Measurements from ENCODE around the gene HOXC4. TPM values are rescaled to one million over a fixed set of nuclear protein-coding genes. Genes with fewer than 3 reads are reported as not detected.

The HOXC4 gene
- total RNA-seq, 2 donors from 2014 or later = not detected

DNA sequence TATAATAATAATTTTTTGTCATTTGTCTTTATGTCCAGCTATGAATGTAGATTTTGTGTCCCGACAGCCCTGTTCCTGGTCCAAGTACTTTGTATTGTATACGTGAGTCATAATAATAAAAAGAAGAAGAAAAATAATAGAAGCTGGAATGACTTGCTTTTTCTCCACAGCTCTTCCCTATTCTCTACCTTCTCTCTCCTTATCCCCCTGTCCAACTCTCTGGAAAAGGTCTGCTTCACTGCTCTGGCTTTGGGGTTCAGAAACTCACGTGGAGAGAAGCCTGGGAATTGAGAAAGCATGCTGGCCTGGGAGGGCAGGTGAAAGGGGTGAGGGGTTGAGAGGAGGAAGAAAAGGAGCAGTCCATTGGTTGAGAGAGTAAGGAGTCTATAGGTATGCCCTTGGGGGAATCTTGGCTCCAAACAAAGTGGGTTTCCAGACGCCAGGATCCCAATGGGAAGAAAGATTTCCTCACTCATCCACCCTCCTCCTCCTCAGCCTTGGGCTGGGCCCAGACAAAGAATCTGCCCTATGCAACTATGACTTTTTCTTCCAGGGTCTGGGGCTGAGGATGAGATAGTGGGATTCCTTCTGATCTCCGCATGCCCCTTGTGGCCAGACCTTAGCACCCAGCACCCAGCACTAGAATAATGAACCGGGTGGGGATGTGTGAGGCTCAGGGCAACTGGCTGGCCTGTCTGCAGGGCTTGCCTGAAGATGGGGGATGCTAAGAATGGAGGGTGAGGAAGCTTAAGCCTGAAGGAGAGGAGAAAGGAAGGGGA is 40.8 kb upstream of the HOXC4 start:
- Histone ChIP-seq H3K27ac (no peak overlapping the region), H3K9ac (ENCODE audit: low read depth in 2 of 2, low read length in 2 of 2) (no peak overlapping the region), H3K4me1 (no peaks in the 10 kb centered on the region), H3K27me3 (peaks cover 92% of the 10 kb centered on the region), H3K36me3 (no peaks in the 10 kb centered on the region), H3K4me3 (no peak overlapping the region), H3K9me3 (no peaks in the 10 kb centered on the region)
- DNase-seq = no peak
- TF ChIP-seq, protein P1, sequence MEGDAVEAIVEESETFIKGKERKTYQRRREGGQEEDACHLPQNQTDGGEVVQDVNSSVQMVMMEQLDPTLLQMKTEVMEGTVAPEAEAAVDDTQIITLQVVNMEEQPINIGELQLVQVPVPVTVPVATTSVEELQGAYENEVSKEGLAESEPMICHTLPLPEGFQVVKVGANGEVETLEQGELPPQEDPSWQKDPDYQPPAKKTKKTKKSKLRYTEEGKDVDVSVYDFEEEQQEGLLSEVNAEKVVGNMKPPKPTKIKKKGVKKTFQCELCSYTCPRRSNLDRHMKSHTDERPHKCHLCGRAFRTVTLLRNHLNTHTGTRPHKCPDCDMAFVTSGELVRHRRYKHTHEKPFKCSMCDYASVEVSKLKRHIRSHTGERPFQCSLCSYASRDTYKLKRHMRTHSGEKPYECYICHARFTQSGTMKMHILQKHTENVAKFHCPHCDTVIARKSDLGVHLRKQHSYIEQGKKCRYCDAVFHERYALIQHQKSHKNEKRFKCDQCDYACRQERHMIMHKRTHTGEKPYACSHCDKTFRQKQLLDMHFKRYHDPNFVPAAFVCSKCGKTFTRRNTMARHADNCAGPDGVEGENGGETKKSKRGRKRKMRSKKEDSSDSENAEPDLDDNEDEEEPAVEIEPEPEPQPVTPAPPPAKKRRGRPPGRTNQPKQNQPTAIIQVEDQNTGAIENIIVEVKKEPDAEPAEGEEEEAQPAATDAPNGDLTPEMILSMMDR (IDR thresholded peaks at IDR 0.05) = no peak
- intact Hi-C loops (cut with DNase I) = no loop called here

DNA sequence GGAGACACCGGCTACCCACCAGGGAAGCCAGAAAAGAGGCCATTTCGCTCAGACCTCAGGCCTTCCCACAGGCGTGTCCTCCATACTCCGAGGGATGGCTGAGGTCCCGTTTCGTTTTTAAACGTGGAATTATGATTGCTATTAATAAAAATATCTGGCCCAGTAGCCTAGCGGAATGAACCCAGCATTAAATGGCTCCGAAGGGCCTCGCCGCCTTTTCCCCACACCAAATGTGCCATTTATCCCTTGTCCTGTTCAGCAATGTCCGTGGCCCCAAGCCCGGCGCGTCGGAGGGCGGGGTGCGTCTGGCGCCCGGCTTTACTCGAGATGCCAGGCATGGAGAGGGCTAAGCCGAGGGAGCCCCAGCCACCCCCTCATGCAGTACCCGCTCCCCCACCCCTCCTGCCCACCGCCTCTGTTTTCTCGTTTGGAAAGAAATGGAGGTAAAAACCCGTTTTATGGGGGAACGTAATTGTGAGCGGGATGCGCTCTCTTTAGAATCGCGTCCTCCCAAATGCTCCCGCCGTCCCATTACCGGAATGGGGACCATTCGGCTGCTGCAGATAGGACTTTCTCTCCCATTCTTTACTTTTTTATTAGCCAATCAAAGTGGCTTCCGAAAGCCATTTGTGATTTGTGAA is 39.1 kb upstream of the HOXC4 start:
- H3K36me3 ChIP-seq = no peaks in the 10 kb centered on the region
- no peak overlapping the region for H3K4me3 ChIP-seq
- TF ChIP-seq, protein P1 (IDR thresholded peaks at IDR 0.05) = no peak
- peaks cover 6% of the 10 kb centered on the region for H3K4me1 ChIP-seq
- H3K27ac ChIP-seq = no peak overlapping the region
- no peaks in the 10 kb centered on the region for H3K9me3 ChIP-seq
- no peak overlapping the region for H3K9ac ChIP-seq (ENCODE audit: low read depth in 2 of 2, low read length in 2 of 2)
- DNase-seq = no peak
- H3K27me3 ChIP-seq = peaks cover 95% of the 10 kb centered on the region
- intact Hi-C loops (cut with DNase I) = no loop called here

DNA sequence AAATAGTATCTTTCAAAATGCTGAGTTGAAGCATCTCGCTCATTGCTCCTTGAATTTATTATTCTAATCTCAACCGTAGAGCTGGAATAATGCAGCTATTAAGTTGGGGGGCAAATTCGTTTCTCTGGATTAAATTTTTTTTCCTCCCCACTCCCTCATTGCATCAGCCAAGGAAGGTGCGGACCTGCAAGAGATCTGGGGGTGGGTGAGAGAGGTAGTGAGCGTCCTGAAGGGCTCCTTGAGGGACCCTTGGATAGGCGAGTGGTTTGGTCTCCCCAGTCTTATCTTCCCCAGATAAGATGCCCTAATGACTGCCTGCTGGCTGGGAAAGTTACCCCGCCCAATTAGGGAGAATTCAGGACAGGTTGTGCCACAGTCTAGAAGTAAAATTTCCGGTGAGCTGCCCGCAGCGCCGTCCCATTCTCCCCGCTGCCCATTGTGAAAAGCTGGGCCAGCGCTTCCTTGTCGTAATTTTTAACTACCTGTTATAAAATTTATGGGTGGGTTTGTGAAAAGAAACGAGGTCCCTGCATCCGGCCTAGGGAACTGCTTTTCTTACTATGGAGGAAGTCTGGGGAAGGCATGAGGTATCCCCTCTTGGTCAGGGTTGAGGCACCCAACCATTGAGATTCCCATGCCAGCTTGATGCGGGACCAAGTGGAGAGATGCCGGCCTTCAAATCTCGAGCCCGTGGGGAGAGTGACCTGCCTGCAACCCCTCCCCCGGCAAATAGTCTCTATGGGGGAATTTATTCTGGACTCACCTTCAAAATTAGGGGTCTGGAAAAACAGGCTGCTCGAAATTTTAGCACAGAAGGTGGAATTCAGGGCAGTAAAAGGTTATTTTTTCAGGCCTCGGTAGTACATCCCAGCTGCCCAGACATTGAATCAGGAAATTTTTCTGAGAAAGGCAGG is 38.4 kb upstream of the HOXC4 start:
- H3K9me3 ChIP-seq = no peaks in the 10 kb centered on the region
- DNase-seq = no peak

DNA sequence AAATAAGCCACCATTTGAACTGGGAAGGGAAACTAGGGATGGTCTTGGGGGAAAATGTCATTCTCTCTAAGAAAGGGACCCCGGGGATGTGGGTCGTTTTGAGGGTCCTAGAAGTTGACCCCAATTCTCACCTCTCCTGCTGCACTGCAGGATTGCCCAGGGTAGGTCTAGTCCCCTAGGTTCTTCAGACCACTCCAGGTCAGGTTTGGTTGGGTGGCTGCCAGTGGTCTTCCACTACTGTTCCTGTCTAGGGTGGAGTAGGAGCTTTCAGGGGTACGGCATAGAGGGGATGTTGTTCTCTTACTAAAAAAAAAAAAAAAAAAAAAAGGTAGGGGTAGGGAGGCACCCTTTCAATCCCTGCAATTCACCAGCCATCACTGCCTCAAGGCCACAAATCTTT is 37.6 kb upstream of the HOXC4 start:
- Histone ChIP-seq H3K27me3 (peaks cover 96% of the 10 kb centered on the region), H3K27ac (no peak overlapping the region), H3K36me3 (no peaks in the 10 kb centered on the region), H3K9me3 (no peaks in the 10 kb centered on the region), H3K4me3 (no peak overlapping the region), H3K9ac (ENCODE audit: low read depth in 2 of 2, low read length in 2 of 2) (no peak overlapping the region), H3K4me1 (peaks cover 6% of the 10 kb centered on the region)
- intact Hi-C loops (cut with DNase I) = no loop called here
- TF ChIP-seq, protein P1 (IDR thresholded peaks at IDR 0.05) = no peak
- DNase-seq = no peak

More for the DNA sequence above, 38.4 kb upstream of the HOXC4 start:
- H3K27ac ChIP-seq = no peak overlapping the region
- peaks cover 6% of the 10 kb centered on the region for H3K4me1 ChIP-seq
- no peaks in the 10 kb centered on the region for H3K36me3 ChIP-seq
- peaks cover 95% of the 10 kb centered on the region for H3K27me3 ChIP-seq
- no peak overlapping the region for H3K4me3 ChIP-seq
- no peak overlapping the region for H3K9ac ChIP-seq (ENCODE audit: low read depth in 2 of 2, low read length in 2 of 2)
- intact Hi-C loops (cut with DNase I) = no loop called here
- TF ChIP-seq, protein P1 (IDR thresholded peaks at IDR 0.05) = no peak

DNA sequence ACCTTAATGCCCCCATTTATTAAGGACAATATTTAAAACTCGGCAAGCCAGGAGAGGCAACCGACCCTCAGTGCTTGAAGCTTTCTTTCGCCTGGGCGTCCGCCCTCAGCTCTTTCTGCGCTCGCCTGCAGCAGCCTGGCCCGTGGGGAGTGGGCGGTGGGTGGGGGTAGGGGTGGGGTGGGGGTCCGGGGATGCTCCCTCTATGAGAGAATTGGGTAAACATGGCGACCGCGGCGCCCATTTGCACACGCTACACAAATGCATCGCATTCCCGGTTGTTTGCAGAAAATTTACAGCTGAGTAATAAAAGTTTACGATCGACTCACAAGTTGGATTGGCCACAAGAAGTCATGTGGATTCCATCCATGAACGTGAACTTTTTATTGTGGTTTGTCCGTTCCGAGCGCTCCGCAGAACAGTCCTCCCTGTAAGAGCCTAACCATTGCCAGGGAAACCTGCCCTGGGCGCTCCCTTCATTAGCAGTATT is 37.1 kb upstream of the HOXC4 start:
- Histone ChIP-seq H3K4me3 (no peak overlapping the region), H3K4me1 (peaks cover 6% of the 10 kb centered on the region), H3K9ac (ENCODE audit: low read depth in 2 of 2, low read length in 2 of 2) (no peak overlapping the region), H3K27me3 (peaks cover 97% of the 10 kb centered on the region), H3K27ac (no peak overlapping the region), H3K9me3 (no peaks in the 10 kb centered on the region), H3K36me3 (no peaks in the 10 kb centered on the region)
- peak; percentile 40 for DNase-seq
- intact Hi-C loops (cut with DNase I) = no loop called here
- TF ChIP-seq, protein P1 (IDR thresholded peaks at IDR 0.05) = no peak

All from colonic mucosa (tissue), 4 donors.